Measurements from ENCODE around the gene KLHL26. TPM values are rescaled to one million over a fixed set of nuclear protein-coding genes. Genes with fewer than 3 reads are reported as not detected.

The KLHL26 gene
- total RNA-seq, 4 donors from 2014 or later = 1.6 to 6.6 (median 3.4) TPM

- Histone ChIP-seq H3K4me3 (no peak overlapping the region), H3K4me1 (peaks cover 0 to 51% (median 2%) of the 10 kb centered on the region in 3 donors), H3K27me3 (no peaks in the 10 kb centered on the region), H3K36me3 (peaks cover 8 to 64% (median 18%) of the 10 kb centered on the region in 3 donors), H3K27ac (peak overlapping the region in 3 of 4 donors; percentile 70 to 78 (median 76)), H3K9me3 (no peaks in the 10 kb centered on the region)
- 20% methylated on average over 1 of the region's 12 CpGs; no CpG with 5 or more reads in 1 of the 2 donors for WGBS, 2 donors
- TF ChIP-seq CTCF (IDR thresholded peaks at IDR 0.05) (no peak), POLR2A (IDR thresholded peaks at IDR 0.05) (no peak)
- intact Hi-C loops (cut with DNase I) = no loop called here
- DNase-seq = no peak
Measured at GRCh38 chr19:18666317-18666716, 29.5 kb downstream of the KLHL26 start.

- WGBS, 2 donors = 67% methylated on average over 3 of the region's 5 CpGs; no CpG with 5 or more reads in 1 of the 2 donors
- H3K9me3 ChIP-seq = no peaks in the 10 kb centered on the region
- H3K27me3 ChIP-seq = no peaks in the 10 kb centered on the region
- H3K36me3 ChIP-seq = peaks cover 8 to 64% (median 18%) of the 10 kb centered on the region in 3 donors
- intact Hi-C loops (cut with DNase I) = no loop called here
- DNase-seq = no peak
- H3K4me1 ChIP-seq = peaks cover 0 to 52% (median 5%) of the 10 kb centered on the region in 3 donors
- H3K4me3 ChIP-seq = no peak overlapping the region
- peak overlapping the region in 3 of 4 donors; percentile 70 to 78 (median 76) for H3K27ac ChIP-seq
- no peak for TF ChIP-seq POLR2A (IDR thresholded peaks at IDR 0.05)
- TF ChIP-seq CTCF (IDR thresholded peaks at IDR 0.05) = no peak
Measured at GRCh38 chr19:18666784-18667183, 30.0 kb downstream of the KLHL26 start.

GRCh38 chr19:18667531-18668251 lies 30.9 kb downstream of the KLHL26 start:
- intact Hi-C loops (cut with DNase I) = no loop called here
- peaks cover 8 to 64% (median 18%) of the 10 kb centered on the region in 3 donors for H3K36me3 ChIP-seq
- no peak for DNase-seq
- H3K9me3 ChIP-seq = no peaks in the 10 kb centered on the region
- no peaks in the 10 kb centered on the region for H3K27me3 ChIP-seq
- 90 to 95% methylated on average over 4 to 32 of the region's 55 CpGs for WGBS, 2 donors
- no peak overlapping the region for H3K4me3 ChIP-seq
- peaks cover 5 to 56% (median 13%) of the 10 kb centered on the region in 3 donors for H3K4me1 ChIP-seq
- no peak for TF ChIP-seq POLR2A (IDR thresholded peaks at IDR 0.05)
- TF ChIP-seq CTCF (IDR thresholded peaks at IDR 0.05) = no peak
- H3K27ac ChIP-seq = no peak overlapping the region

- 91% methylated on average over 13 of the region's 38 CpGs; no CpG with 5 or more reads in 1 of the 2 donors for WGBS, 2 donors
- peaks cover 8 to 64% (median 18%) of the 10 kb centered on the region in 3 donors for H3K36me3 ChIP-seq
Measured at GRCh38 chr19:18668252-18668631, 31.4 kb downstream of the KLHL26 start.

More at GRCh38 chr19:18668252-18668631, 31.4 kb downstream of the KLHL26 start:
- H3K27me3 ChIP-seq = no peaks in the 10 kb centered on the region
- H3K4me3 ChIP-seq = no peak overlapping the region
- peaks cover 5 to 56% (median 13%) of the 10 kb centered on the region in 3 donors for H3K4me1 ChIP-seq
- DNase-seq = no peak
- intact Hi-C loops (cut with DNase I) = no loop called here
- no peak overlapping the region for H3K27ac ChIP-seq
- TF ChIP-seq POLR2A (IDR thresholded peaks at IDR 0.05) = no peak
- no peak for TF ChIP-seq CTCF (IDR thresholded peaks at IDR 0.05)
- H3K9me3 ChIP-seq = no peaks in the 10 kb centered on the region
